Activated CD8-positive, alpha-beta memory T cell treated with anti-CD3 and anti-CD28 coated beads for 48 hours (primary cell): Measurements from ENCODE around the gene MYO15B.
"Not testable (repeated sequence)": the region's sequence is repeated elsewhere in the genome, so short reads cannot be mapped to it uniquely, and the experiment has no call there.

Experiments
- DNase-seq, 3 experiments: peaks; one replicate each; pipeline ENCODE4 v3.0.0-alpha.2; 2020; ENCODE audit warnings: low read depth in 2 of 3, low spot score in 2 of 3

Gene MYO15B

GRCh38 chr17:75637143-75637538, 49.5 kb downstream of the MYO15B start:
- no peak for DNase-seq

- DNase-seq: no peak
Observed at GRCh38 chr17:75637551-75637950, 50.0 kb downstream of the MYO15B start.

- DNase-seq: not testable (repeated sequence)
Observed at GRCh38 chr17:75638039-75638438, 50.4 kb downstream of the MYO15B start.

GRCh38 chr17:75638893-75639292, 51.3 kb downstream of the MYO15B start:
- no peak for DNase-seq

- DNase-seq: no peak
Observed at GRCh38 chr17:75639327-75639726, 51.7 kb downstream of the MYO15B start.

- no peak for DNase-seq
Observed at GRCh38 chr17:75639771-75640555, 52.4 kb downstream of the MYO15B start.

GRCh38 chr17:75640556-75641119, 53.0 kb downstream of the MYO15B start:
- DNase-seq: no peak

GRCh38 chr17:75641343-75641742, 53.7 kb downstream of the MYO15B start:
- DNase-seq: no peak

GRCh38 chr17:75642182-75642783, 54.7 kb downstream of the MYO15B start:
- DNase-seq: no peak

GRCh38 chr17:75642784-75643642, 55.4 kb downstream of the MYO15B start:
- DNase-seq: no peak

- DNase-seq: no peak
Observed at GRCh38 chr17:75643643-75644017, 56.0 kb downstream of the MYO15B start.

GRCh38 chr17:75645501-75645888, 57.9 kb downstream of the MYO15B start:
- no peak for DNase-seq

- DNase-seq: no peak
Observed at GRCh38 chr17:75645889-75646637, 58.5 kb downstream of the MYO15B start.

- DNase-seq: no peak
Observed at GRCh38 chr17:75646638-75646992, 59.0 kb downstream of the MYO15B start.

GRCh38 chr17:75647061-75647460, 59.5 kb downstream of the MYO15B start:
- DNase-seq: no peak

GRCh38 chr17:75647921-75648320, 60.3 kb downstream of the MYO15B start:
- no peak for DNase-seq

- no peak for DNase-seq
Observed at GRCh38 chr17:75649687-75650086, 62.1 kb downstream of the MYO15B start.

GRCh38 chr17:75650874-75651273, 63.3 kb downstream of the MYO15B start:
- no peak for DNase-seq

- no peak for DNase-seq
Observed at GRCh38 chr17:75652341-75652740, 64.7 kb downstream of the MYO15B start.

- DNase-seq: no peak
Observed at GRCh38 chr17:75652934-75653549, 65.4 kb downstream of the MYO15B start.

- DNase-seq: no peak
Observed at GRCh38 chr17:75654176-75654575, 66.6 kb downstream of the MYO15B start.
